Jurkat, Clone E6-1 (cell line): ENCODE data around the gene KCNJ4.
"Not testable (repeated sequence)": the region's sequence is repeated elsewhere in the genome, so short reads cannot be mapped to it uniquely, and the experiment has no call there.

Experiments
- DNase-seq: peaks from one replicate; pipeline ENCODE4 v3.0.0-alpha.2; 2011; ENCODE audit warnings: low read depth, low spot score
- H3K4me3 ChIP-seq: 2 replicates; pipeline ENCODE4 v1.5.1; 2011; ENCODE audit warnings: mild to moderate bottlenecking, low read length, control low read depth, moderate library complexity

Gene KCNJ4

GRCh38 chr22:38419121-38419857 lies 35.7 kb downstream of the KCNJ4 start:
- no peak for DNase-seq
- no peak overlapping the region for H3K4me3 ChIP-seq

- no peak for DNase-seq
Measured at GRCh38 chr22:38418589-38418988, 36.4 kb downstream of the KCNJ4 start.

GRCh38 chr22:38417252-38418060 lies 37.5 kb downstream of the KCNJ4 start:
- no peak for DNase-seq
- H3K4me3 ChIP-seq: no peak overlapping the region

More at GRCh38 chr22:38418589-38418988, 36.4 kb downstream of the KCNJ4 start:
- no peak overlapping the region for H3K4me3 ChIP-seq

- DNase-seq: no peak
- no peak overlapping the region for H3K4me3 ChIP-seq
Measured at GRCh38 chr22:38416621-38417251, 38.3 kb downstream of the KCNJ4 start.

GRCh38 chr22:38415561-38416321 lies 39.3 kb downstream of the KCNJ4 start:
- no peak for DNase-seq
- H3K4me3 ChIP-seq: no peak overlapping the region

GRCh38 chr22:38415046-38415445 lies 40.0 kb downstream of the KCNJ4 start:
- no peak overlapping the region for H3K4me3 ChIP-seq
- DNase-seq: no peak

- no peak overlapping the region for H3K4me3 ChIP-seq
- no peak for DNase-seq
Measured at GRCh38 chr22:38414009-38414395, 41.0 kb downstream of the KCNJ4 start.

GRCh38 chr22:38413085-38414008 lies 41.7 kb downstream of the KCNJ4 start:
- no peak overlapping the region for H3K4me3 ChIP-seq
- no peak for DNase-seq

- no peak for DNase-seq
- no peak overlapping the region for H3K4me3 ChIP-seq
Measured at GRCh38 chr22:38412435-38413084, 42.4 kb downstream of the KCNJ4 start.

GRCh38 chr22:38411016-38411415 lies 44.0 kb downstream of the KCNJ4 start:
- no peak for DNase-seq
- no peak overlapping the region for H3K4me3 ChIP-seq

GRCh38 chr22:38409916-38410315 lies 45.1 kb downstream of the KCNJ4 start:
- H3K4me3 ChIP-seq, DNase-seq: not testable (repeated sequence)

- no peak for DNase-seq
- no peak overlapping the region for H3K4me3 ChIP-seq
Measured at GRCh38 chr22:38406617-38407016, 48.4 kb downstream of the KCNJ4 start.

GRCh38 chr22:38404419-38404818 lies 50.6 kb downstream of the KCNJ4 start:
- DNase-seq: no peak
- H3K4me3 ChIP-seq: no peak overlapping the region

- DNase-seq: no peak
- H3K4me3 ChIP-seq: no peak overlapping the region
Measured at GRCh38 chr22:38403812-38404211, 51.2 kb downstream of the KCNJ4 start.

- no peak overlapping the region for H3K4me3 ChIP-seq
- DNase-seq: no peak
Measured at GRCh38 chr22:38402204-38402603, 52.8 kb downstream of the KCNJ4 start.

- no peak overlapping the region for H3K4me3 ChIP-seq
- no peak for DNase-seq
Measured at GRCh38 chr22:38401336-38402084, 53.5 kb downstream of the KCNJ4 start.

- not testable (repeated sequence) for DNase-seq
Measured at GRCh38 chr22:38400256-38400655, 54.7 kb downstream of the KCNJ4 start.

More at GRCh38 chr22:38400256-38400655, 54.7 kb downstream of the KCNJ4 start:
- not testable (repeated sequence) for H3K4me3 ChIP-seq
